ENCODE data around the gene FGGY.
"Not testable (repeated sequence)": the region's sequence is repeated elsewhere in the genome, so short reads cannot be mapped to it uniquely, and the experiment has no call there.

GRCh38 chr1:59558580-59558979 lies 261.7 kb downstream of the FGGY start:
- not testable (repeated sequence) for TF ChIP-seq POLR2A (IDR thresholded peaks at IDR 0.05; ENCODE audit: low read length); GATA1 (IDR thresholded peaks at IDR 0.05; ENCODE audit: low read depth, low read length)
